SK-N-SH treated with all-trans-retinoic acid at 6 μM for 48 hours (cell line): ENCODE results near the gene VPS13D.

ENCODE experiments used
- ATAC-seq: fragments of 200-7000 bp; cut with Tn5 transposase; 3 replicates; pipeline ENCODE4 v1.9.1; 2020; ENCODE audit warnings: mild to moderate bottlenecking, moderate library complexity
- ARNTL ChIP-seq: fragments of 450-650 bp; formaldehyde crosslinking; IDR thresholded peaks from 2 replicates; pipeline ENCODE4 v1.5.0; 2020; ENCODE audit warnings: low read depth, mild to moderate bottlenecking, moderate library complexity, borderline replicate concordance
- CREB5 ChIP-seq: fragments of 250-450 bp; sonication (Bioruptor Pico); IDR thresholded peaks from 2 replicates; pipeline ENCODE4 v1.5.1; 2020; ENCODE audit warnings: low read depth, mild to moderate bottlenecking, moderate library complexity
- CSDC2 ChIP-seq: fragments of 250-450 bp; sonication (Bioruptor Pico); IDR thresholded peaks from 2 replicates; pipeline ENCODE4 v1.5.0; 2020; ENCODE audit warnings: mild to moderate bottlenecking, moderate library complexity
- CSRNP3 ChIP-seq: fragments of 250-450 bp; sonication (Bioruptor Pico); IDR thresholded peaks from 2 replicates; pipeline ENCODE4 v1.5.1; 2021; ENCODE audit warnings: mild to moderate bottlenecking, moderate library complexity
- ESRRG ChIP-seq: fragments of 250-450 bp; sonication (Bioruptor Pico); IDR thresholded peaks from 2 replicates; pipeline ENCODE4 v1.6.1; 2021; ENCODE audit warnings: mild to moderate bottlenecking
- GLIS3 ChIP-seq: fragments of 250-450 bp; sonication (Bioruptor Pico); IDR thresholded peaks from 2 replicates; pipeline ENCODE4 v1.5.0; 2020; ENCODE audit warnings: mild to moderate bottlenecking, moderate library complexity
- ISL1 ChIP-seq: fragments of 250-450 bp; sonication (Bioruptor Pico); IDR thresholded peaks from 2 replicates; pipeline ENCODE4 v2.1.2; 2022; ENCODE audit warnings: mild to moderate bottlenecking, moderate library complexity
- OSR1 ChIP-seq: fragments of 250-450 bp; sonication (Bioruptor Pico); IDR thresholded peaks from 2 replicates; pipeline ENCODE4 v1.8.0; 2022; ENCODE audit warnings: moderate library complexity, mild to moderate bottlenecking, inconsistent platforms
- PATZ1 ChIP-seq: fragments of 250-450 bp; sonication (Bioruptor Pico); IDR thresholded peaks from 2 replicates; pipeline ENCODE4 v1.8.0; 2020; ENCODE audit warnings: mild to moderate bottlenecking, moderate library complexity, borderline replicate concordance
- POU6F1 ChIP-seq: fragments of 250-450 bp; sonication (Bioruptor Pico); IDR thresholded peaks from 2 replicates; pipeline ENCODE4 v1.8.0; 2021; ENCODE audit warnings: low read depth, mild to moderate bottlenecking, moderate library complexity, borderline replicate concordance
- PPARA ChIP-seq: fragments of 250-450 bp; sonication (Bioruptor Pico); IDR thresholded peaks from 2 replicates; pipeline ENCODE4 v1.5.0; 2020; ENCODE audit warnings: mild to moderate bottlenecking, borderline replicate concordance
- SNAI2 ChIP-seq: fragments of 250-450 bp; sonication (Bioruptor Pico); IDR thresholded peaks from 2 replicates; pipeline ENCODE4 v1.5.0; 2020; ENCODE audit warnings: mild to moderate bottlenecking, moderate library complexity
- TCF4 ChIP-seq: fragments of 250-450 bp; sonication (Bioruptor Pico); IDR thresholded peaks from 2 replicates; pipeline ENCODE4 v1.8.0; 2021; ENCODE audit warnings: mild to moderate bottlenecking, moderate library complexity, borderline replicate concordance
- TOX ChIP-seq: fragments of 250-450 bp; sonication (Bioruptor Pico); IDR thresholded peaks from 2 replicates; pipeline ENCODE4 v1.8.0; 2021; ENCODE audit warnings: mild to moderate bottlenecking, moderate library complexity, borderline replicate concordance
- TSHZ2 ChIP-seq: fragments of 250-450 bp; sonication (Bioruptor Pico); IDR thresholded peaks from 2 replicates; pipeline ENCODE4 v1.5.0; 2020; ENCODE audit warnings: mild to moderate bottlenecking, moderate library complexity
- ZC3H10 ChIP-seq: fragments of 250-450 bp; sonication (Bioruptor Pico); IDR thresholded peaks from 2 replicates; pipeline ENCODE4 v1.5.1; 2021; ENCODE audit warnings: mild to moderate bottlenecking, moderate library complexity
- ZFP3 ChIP-seq: fragments of 250-450 bp; sonication (Bioruptor Pico); IDR thresholded peaks from 2 replicates; pipeline ENCODE4 v1.5.0; 2020; ENCODE audit warnings: mild to moderate bottlenecking, moderate library complexity
- ZFP30 ChIP-seq: fragments of 450-650 bp; formaldehyde crosslinking; IDR thresholded peaks from 2 replicates; pipeline ENCODE4 v1.5.0; 2022; ENCODE audit warnings: mild to moderate bottlenecking, moderate library complexity
- ZNF565 ChIP-seq: fragments of 450-650 bp; formaldehyde crosslinking; conservative IDR thresholded peaks from 2 replicates; pipeline ENCODE4 v1.5.0; 2020; ENCODE audit warnings: low read depth, mild to moderate bottlenecking, moderate library complexity
- ZNF70 ChIP-seq: fragments of 450-650 bp; formaldehyde crosslinking; IDR thresholded peaks from 2 replicates; pipeline ENCODE4 v1.5.0; 2020; ENCODE audit warnings: mild to moderate bottlenecking, moderate library complexity
- ZNF8 ChIP-seq: fragments of 450-650 bp; formaldehyde crosslinking; IDR thresholded peaks from 2 replicates; pipeline ENCODE4 v1.5.0; 2020; ENCODE audit warnings: mild to moderate bottlenecking, moderate library complexity

VPS13D gene

GRCh38 chr1:12480041-12480440 is 250.2 kb downstream of the VPS13D start:
- no peak for ATAC-seq
- TF ChIP-seq ZNF70 (CRISPR knock-in tag): no peak
- no peak for TF ChIP-seq OSR1
- no peak for TF ChIP-seq ZC3H10 (CRISPR knock-in tag)
- TF ChIP-seq PATZ1 (CRISPR knock-in tag): no peak
- no peak for TF ChIP-seq ZFP3 (CRISPR knock-in tag)
- TF ChIP-seq CSRNP3 (CRISPR knock-in tag): no peak
- no peak for TF ChIP-seq TCF4 (CRISPR knock-in tag)
- TF ChIP-seq TSHZ2 (CRISPR knock-in tag): no peak
- TF ChIP-seq CREB5 (CRISPR knock-in tag): no peak
- no peak for TF ChIP-seq ESRRG
- no peak for TF ChIP-seq POU6F1 (CRISPR knock-in tag)
- no peak for TF ChIP-seq ZNF8 (CRISPR knock-in tag)
- TF ChIP-seq SNAI2 (CRISPR knock-in tag): no peak
- TF ChIP-seq ISL1: no peak
- TF ChIP-seq TOX (CRISPR knock-in tag): no peak
- no peak for TF ChIP-seq ARNTL (CRISPR knock-in tag)

GRCh38 chr1:12480748-12481362 is 251.0 kb downstream of the VPS13D start:
- peak; percentile 49 for ATAC-seq
- TF ChIP-seq ARNTL (CRISPR knock-in tag) (no peak), SNAI2 (CRISPR knock-in tag) (no peak), TOX (CRISPR knock-in tag) (0 out of 2 replicates have a peak, but pooled peaks have one; percentile 24), ZFP30 (no peak), TCF4 (CRISPR knock-in tag) (no peak), PATZ1 (CRISPR knock-in tag) (peak; percentile 43; the same call in 1 of the 2 replicates), ZNF8 (CRISPR knock-in tag) (no peak), CSDC2 (CRISPR knock-in tag) (no peak), CREB5 (CRISPR knock-in tag) (no peak), ISL1 (peak; percentile 37; the same call in 1 of the 2 replicates), TSHZ2 (CRISPR knock-in tag) (no peak), GLIS3 (CRISPR knock-in tag) (no peak), PPARA (no peak), ZNF565 (0 out of 2 replicates have a peak, but pooled peaks have one; percentile 3)
